ENCODE data around the gene C7.
"Not testable (repeated sequence)": the region's sequence is repeated elsewhere in the genome, so short reads cannot be mapped to it uniquely, and the experiment has no call there.

Gene C7

GRCh38 chr5:40873286-40873880, 35.9 kb upstream of the C7 start:
- intact Hi-C loops (cut with DNase I; ENCODE audit: low total_unique reads), result no loop called here
- no peak for TF ChIP-seq CTCF (IDR thresholded peaks at IDR 0.05)
- DNase-seq, result no peak
- H3K36me3 ChIP-seq, result no peaks in the 10 kb centered on the region
- H3K27ac ChIP-seq, result no peak overlapping the region
- no peaks in the 10 kb centered on the region for H3K27me3 ChIP-seq
- no peak overlapping the region for H3K4me3 ChIP-seq
- no peaks in the 10 kb centered on the region for H3K9me3 ChIP-seq
- no peaks in the 10 kb centered on the region for H3K4me1 ChIP-seq

GRCh38 chr5:40875958-40876357, 33.3 kb upstream of the C7 start:
- no peak for DNase-seq
- H3K9me3 ChIP-seq, result no peaks in the 10 kb centered on the region
- H3K36me3 ChIP-seq, result no peaks in the 10 kb centered on the region
- no peak for TF ChIP-seq CTCF (IDR thresholded peaks at IDR 0.05)
- no peaks in the 10 kb centered on the region for H3K4me1 ChIP-seq
- no peaks in the 10 kb centered on the region for H3K27me3 ChIP-seq
- H3K4me3 ChIP-seq, result no peak overlapping the region
- intact Hi-C loops (cut with DNase I; ENCODE audit: low total_unique reads), result no loop called here
- no peak overlapping the region for H3K27ac ChIP-seq

- H3K4me3 ChIP-seq, result no peak overlapping the region
Measured at GRCh38 chr5:40877371-40877988, 31.8 kb upstream of the C7 start.

GRCh38 chr5:40879163-40879942, 29.9 kb upstream of the C7 start:
- DNase-seq, result no peak
- Histone ChIP-seq H3K4me1 (no peaks in the 10 kb centered on the region), H3K27me3 (no peaks in the 10 kb centered on the region), H3K9me3 (peaks cover 0 to 6% (median 0%) of the 10 kb centered on the region in 3 donors), H3K27ac (no peak overlapping the region), H3K36me3 (no peaks in the 10 kb centered on the region), H3K4me3 (no peak overlapping the region)
- peak; percentile 60 to 62 for TF ChIP-seq CTCF (IDR thresholded peaks at IDR 0.05)
- intact Hi-C loops (cut with DNase I; ENCODE audit: low total_unique reads), result no loop called here

More at GRCh38 chr5:40877371-40877988, 31.8 kb upstream of the C7 start:
- no peak for TF ChIP-seq CTCF (IDR thresholded peaks at IDR 0.05)
- intact Hi-C loops (cut with DNase I; ENCODE audit: low total_unique reads), result no loop called here
- no peak for DNase-seq
- no peaks in the 10 kb centered on the region for H3K4me1 ChIP-seq
- no peaks in the 10 kb centered on the region for H3K27me3 ChIP-seq
- H3K36me3 ChIP-seq, result no peaks in the 10 kb centered on the region
- peaks cover 0 to 3% (median 0%) of the 10 kb centered on the region in 3 donors for H3K9me3 ChIP-seq
- H3K27ac ChIP-seq, result no peak overlapping the region

- Histone ChIP-seq H3K9me3 (peaks cover 0 to 6% (median 0%) of the 10 kb centered on the region in 3 donors), H3K27me3 (no peaks in the 10 kb centered on the region), H3K27ac (no peak overlapping the region), H3K4me3 (no peak overlapping the region), H3K4me1 (no peaks in the 10 kb centered on the region), H3K36me3 (no peaks in the 10 kb centered on the region)
- no peak for DNase-seq
- intact Hi-C loops (cut with DNase I; ENCODE audit: low total_unique reads), result loop anchor here (5.0 kb wide), 1 partner anchor 130 kb away; no protein-coding TSS in a partner anchor
- TF ChIP-seq CTCF (IDR thresholded peaks at IDR 0.05), result no peak
Measured at GRCh38 chr5:40882291-40882690, 27.0 kb upstream of the C7 start.

- not testable (repeated sequence) for H3K4me1 ChIP-seq, H3K9me3 ChIP-seq, H3K27ac ChIP-seq, H3K4me3 ChIP-seq, H3K36me3 ChIP-seq, DNase-seq, H3K27me3 ChIP-seq
- intact Hi-C loops (cut with DNase I; ENCODE audit: low total_unique reads), result loop anchor here (5.0 kb wide), 1 partner anchor 131 kb away; no protein-coding TSS in a partner anchor
Measured at GRCh38 chr5:40883051-40883450, 26.2 kb upstream of the C7 start.

GRCh38 chr5:40895440-40896425, 13.6 kb upstream of the C7 start:
- intact Hi-C loops (cut with DNase I; ENCODE audit: low total_unique reads); H3K36me3 ChIP-seq; H3K9me3 ChIP-seq; DNase-seq; H3K4me1 ChIP-seq; H3K4me3 ChIP-seq; H3K27ac ChIP-seq; H3K27me3 ChIP-seq: not testable (repeated sequence)
